DND-41 (cell line): ENCODE results near the gene KCNN3.

Experiments
- ATAC-seq: fragments of 200-7000 bp; cut with Tn5 transposase; 3 replicates; pipeline ENCODE4 v1.9.1; 2021; ENCODE audit warnings: low read depth; ENCODE audit not compliant: insufficient read depth
- DNase-seq: peaks from one replicate; pipeline ENCODE4 v3.0.0-alpha.2; 2020
- H2AFZ ChIP-seq: 2 replicates; pipeline ENCODE4 v1.6.0; 2012; ENCODE audit warnings: low read depth, low read length
- H3K27ac ChIP-seq: 2 replicates; pipeline ENCODE4 v1.5.1; 2012; ENCODE audit warnings: low read length, inconsistent platforms
- H3K27me3 ChIP-seq: fragments of 200-600 bp; sonication (generic); 2 replicates; pipeline ENCODE4 v1.6.0; 2012; ENCODE audit warnings: low read length, mild to moderate bottlenecking, inconsistent platforms; ENCODE audit not compliant: insufficient read depth, poor library complexity
- H3K36me3 ChIP-seq: 2 replicates; pipeline ENCODE4 v1.5.1; 2012; ENCODE audit warnings: low read length, inconsistent platforms; ENCODE audit not compliant: insufficient read depth
- H3K4me1 ChIP-seq: 2 replicates; pipeline ENCODE4 v1.5.1; 2012; ENCODE audit warnings: mild to moderate bottlenecking, low read length; ENCODE audit not compliant: insufficient read depth
- H3K4me2 ChIP-seq: 2 replicates; pipeline ENCODE4 v1.6.0; 2012; ENCODE audit warnings: mild to moderate bottlenecking, moderate library complexity, low read length, inconsistent platforms; ENCODE audit not compliant: insufficient read depth
- H3K4me3 ChIP-seq, 2 experiments: fragments of 200-600 bp in 1 of 2; shearing (Covaris generic) in 1 of 2; 2 replicates each; pipeline ENCODE4 v1.5.1; 2012 to 2016; ENCODE audit warnings: inconsistent platforms in 2 of 2, low read length in 2 of 2, mild to moderate bottlenecking in 2 of 2, low read depth in 1 of 2, moderate library complexity in 1 of 2
- H3K79me2 ChIP-seq: 2 replicates; pipeline ENCODE4 v1.6.0; 2012; ENCODE audit warnings: low read length, inconsistent platforms; ENCODE audit not compliant: insufficient read depth
- H3K9ac ChIP-seq: 2 replicates; pipeline ENCODE4 v1.6.0; 2012; ENCODE audit warnings: low read depth, mild to moderate bottlenecking, inconsistent platforms, low read length, moderate library complexity
- H3K9me3 ChIP-seq: 2 replicates; pipeline ENCODE4 v1.5.1; 2012; ENCODE audit warnings: low read length, moderate library complexity, mild to moderate bottlenecking, inconsistent platforms; ENCODE audit not compliant: insufficient read depth, severe bottlenecking
- H4K20me1 ChIP-seq: 2 replicates; pipeline ENCODE4 v1.6.0; 2012; ENCODE audit warnings: low read length; ENCODE audit not compliant: insufficient read depth
- CTCF ChIP-seq: IDR thresholded peaks from 2 replicates; pipeline ENCODE4 v1.5.1; 2012; ENCODE audit warnings: borderline replicate concordance, low read length, moderate library complexity, mild to moderate bottlenecking; ENCODE audit not compliant: poor library complexity, severe bottlenecking; ENCODE audit errors: extremely low read depth
- EZH2 ChIP-seq: IDR thresholded peaks from 3 replicates; pipeline ENCODE4 v1.6.1; 2012; ENCODE audit warnings: borderline replicate concordance, low read depth, mild to moderate bottlenecking, moderate library complexity, low read length, inconsistent platforms; ENCODE audit not compliant: severe bottlenecking

Gene KCNN3

DNA sequence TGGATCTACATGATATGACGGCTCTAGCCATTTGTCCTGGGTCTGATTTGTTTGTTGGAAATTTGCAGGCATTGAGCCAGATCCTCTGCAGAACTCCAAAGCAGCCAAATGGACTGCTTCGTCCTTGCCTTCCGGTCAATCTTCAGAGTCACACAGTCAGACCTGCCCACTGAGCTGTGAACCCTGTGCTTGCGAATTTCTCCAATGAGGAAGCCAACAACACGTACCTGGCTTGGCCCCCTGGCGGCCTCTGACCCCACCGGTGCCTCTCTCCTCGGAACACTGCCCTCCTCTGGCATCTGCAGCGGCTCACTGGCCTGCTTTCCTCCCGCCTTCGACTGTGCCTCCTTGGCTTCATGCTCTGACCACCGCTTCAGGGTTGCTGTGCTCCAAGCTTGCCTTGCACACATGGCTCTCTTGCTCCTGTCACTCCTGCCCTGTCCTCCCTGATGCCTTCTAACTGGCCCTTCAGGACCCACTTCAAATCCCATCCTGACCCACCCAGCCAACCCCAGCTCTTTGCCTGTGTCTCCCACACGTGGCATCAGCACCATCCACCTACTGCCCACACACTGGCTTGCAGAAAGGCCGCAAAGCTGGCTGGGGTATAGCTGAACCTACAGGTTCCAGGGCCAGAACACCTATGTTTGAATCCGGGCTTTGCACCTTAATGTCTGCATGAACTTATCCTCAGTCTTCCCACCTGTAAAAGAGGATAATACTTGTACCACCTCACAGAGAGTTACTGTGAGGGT is 128.2 kb downstream of the KCNN3 start:
- Histone ChIP-seq H3K9me3 (no peaks in the 10 kb centered on the region), H4K20me1 (peaks cover 5% of the 10 kb centered on the region; the same call in 1 of the 2 replicates), H3K4me1 (no peaks in the 10 kb centered on the region), H3K4me3 (no peak overlapping the region), H2AFZ (no peak overlapping the region), H3K36me3 (no peaks in the 10 kb centered on the region), H3K4me2 (no peak overlapping the region), H3K27ac (no peak overlapping the region), H3K9ac (no peak overlapping the region), H3K27me3 (peaks cover 38% of the 10 kb centered on the region), H3K79me2 (no peaks in the 10 kb centered on the region)
- TF ChIP-seq EZH2 = no peak
- no peak for TF ChIP-seq CTCF
- ATAC-seq = no peak
- no peak for DNase-seq

- H4K20me1 ChIP-seq = peaks cover 3% of the 10 kb centered on the region; the same call in 1 of the 2 replicates
- no peak overlapping the region for H3K9ac ChIP-seq
- H3K9me3 ChIP-seq = no peaks in the 10 kb centered on the region
- DNase-seq (no peak), ATAC-seq (no peak)
- H3K27me3 ChIP-seq = peaks cover 35% of the 10 kb centered on the region
- no peak overlapping the region for H3K4me2 ChIP-seq
- H3K4me1 ChIP-seq = no peaks in the 10 kb centered on the region
- no peaks in the 10 kb centered on the region for H3K36me3 ChIP-seq
- no peak overlapping the region for H3K27ac ChIP-seq
- no peak overlapping the region for H2AFZ ChIP-seq
- no peaks in the 10 kb centered on the region for H3K79me2 ChIP-seq
- TF ChIP-seq EZH2 (no peak), CTCF (no peak)
- H3K4me3 ChIP-seq = no peak overlapping the region
These were observed 128.8 kb downstream of the KCNN3 start for GRCh38 chr1:154741327-154741726.

DNA sequence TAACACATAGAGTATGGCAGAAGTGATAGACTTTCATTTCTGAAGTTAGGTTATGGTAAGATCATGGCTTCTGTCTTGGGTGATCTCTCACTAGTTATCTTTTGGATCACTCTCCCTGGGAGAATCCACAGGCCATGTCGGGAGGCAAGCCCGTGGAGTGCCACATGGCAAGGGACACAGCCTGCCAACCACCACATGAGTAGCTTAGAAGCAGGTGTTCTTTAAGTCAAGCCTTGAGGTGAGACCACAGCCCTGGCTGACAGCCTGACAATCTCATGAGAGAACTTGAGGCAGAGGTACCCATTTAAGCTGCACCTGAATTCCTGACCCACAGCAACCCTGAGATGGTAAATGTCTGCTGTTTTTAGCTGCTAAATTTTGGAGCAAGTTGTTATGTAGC is 130.4 kb downstream of the KCNN3 start:
- no peak for DNase-seq
- Histone ChIP-seq H3K27ac (no peak overlapping the region), H3K4me1 (no peaks in the 10 kb centered on the region), H3K4me3 (no peak overlapping the region), H4K20me1 (peaks cover 3% of the 10 kb centered on the region; the same call in 1 of the 2 replicates), H3K9me3 (no peaks in the 10 kb centered on the region), H3K27me3 (peaks cover 25% of the 10 kb centered on the region), H2AFZ (no peak overlapping the region), H3K4me2 (no peak overlapping the region), H3K79me2 (no peaks in the 10 kb centered on the region), H3K36me3 (no peaks in the 10 kb centered on the region), H3K9ac (no peak overlapping the region)
- 0 out of 3 replicates have a peak, but pooled peaks have one; percentile 44 for ATAC-seq
- no peak for TF ChIP-seq CTCF
- TF ChIP-seq EZH2 = no peak
